Neural progenitor cell (in vitro differentiated cells): ENCODE results near the gene ZNF664. TPM values are rescaled to one million over a fixed set of nuclear protein-coding genes. Genes with fewer than 3 reads are reported as not detected.

Source experiments
- DNase-seq: peaks from one replicate; pipeline ENCODE4 v3.0.0-alpha.2; 2016; ENCODE audit warnings: low spot score
- H2AFZ ChIP-seq: fragments of 200-600 bp; sonication (generic); replicated peaks from 2 replicates; pipeline ENCODE4 v1.6.1; 2016; ENCODE audit warnings: antibody characterized with exemption
- H3F3A ChIP-seq: fragments of 200-600 bp; sonication (generic); 2 replicates; pipeline ENCODE4 v1.6.1; 2016; ENCODE audit warnings: antibody characterized with exemption, low read depth
- H3K27ac ChIP-seq: fragments of 200-600 bp; sonication (generic); 2 replicates; pipeline ENCODE4 v1.5.1; 2016; ENCODE audit warnings: mild to moderate bottlenecking
- H3K27me3 ChIP-seq: fragments of 200-600 bp; sonication (generic); 2 replicates; pipeline ENCODE4 v1.6.1; 2016; ENCODE audit warnings: mild to moderate bottlenecking, moderate library complexity
- H3K36me3 ChIP-seq: fragments of 200-600 bp; sonication (generic); 2 replicates; pipeline ENCODE4 v1.5.1; 2016
- H3K4me1 ChIP-seq: fragments of 200-600 bp; sonication (generic); 2 replicates; pipeline ENCODE4 v1.6.1; 2016; ENCODE audit warnings: mixed run types
- H3K4me2 ChIP-seq: fragments of 200-600 bp; sonication (generic); 2 replicates; pipeline ENCODE4 v1.6.1; 2016
- H3K4me3 ChIP-seq: fragments of 200-600 bp; sonication (generic); 2 replicates; pipeline ENCODE4 v1.5.1; 2016
- H3K79me2 ChIP-seq: fragments of 200-600 bp; sonication (generic); 2 replicates; pipeline ENCODE4 v1.6.1; 2016; ENCODE audit warnings: low read depth
- H3K9ac ChIP-seq: fragments of 200-600 bp; sonication (generic); 2 replicates; pipeline ENCODE4 v1.6.1; 2016
- H3K9me3 ChIP-seq: fragments of 200-600 bp; sonication (generic); 2 replicates; pipeline ENCODE4 v1.5.1; 2016; ENCODE audit warnings: low read depth
- H4K20me1 ChIP-seq: fragments of 200-600 bp; sonication (generic); 2 replicates; pipeline ENCODE4 v1.6.1; 2016; ENCODE audit warnings: low read depth
- H3K27ac Mint-ChIP-seq: 3 replicates; pipeline ENCODE4 v1.8.0; 2021; ENCODE audit warnings: mixed read lengths
- H3K27me3 Mint-ChIP-seq: 2 replicates; pipeline ENCODE4 v1.8.0; 2022; ENCODE audit warnings: low read depth, mild to moderate bottlenecking, inconsistent platforms, moderate library complexity, mixed read lengths; ENCODE audit not compliant: insufficient read depth
- H3K36me3 Mint-ChIP-seq: 3 replicates; pipeline ENCODE4 v1.8.0; 2021; ENCODE audit warnings: mixed read lengths
- H3K4me1 Mint-ChIP-seq: 3 replicates; pipeline ENCODE4 v1.8.0; 2021; ENCODE audit warnings: mixed read lengths
- H3K4me3 Mint-ChIP-seq: 3 replicates; pipeline ENCODE4 v1.8.0; 2021; ENCODE audit warnings: mild to moderate bottlenecking, moderate library complexity, mixed read lengths
- H3K9me3 Mint-ChIP-seq: 3 replicates; pipeline ENCODE4 v1.8.0; 2020; ENCODE audit warnings: mixed read lengths
- CTCF ChIP-seq: fragments of 200-600 bp; sonication (generic); IDR thresholded peaks from 2 replicates; pipeline ENCODE4 v1.5.1; 2017; ENCODE audit warnings: antibody characterized with exemption, mild to moderate bottlenecking
- EZH2 ChIP-seq: fragments of 200-600 bp; sonication (generic); IDR thresholded peaks from 2 replicates; pipeline ENCODE4 v1.6.1; 2017; ENCODE audit warnings: antibody characterized with exemption, mild to moderate bottlenecking, moderate library complexity
- EZH2phosphoT487 ChIP-seq: fragments of 200-600 bp; sonication (generic); IDR thresholded peaks from 2 replicates; pipeline ENCODE4 v1.6.1; 2017; ENCODE audit warnings: antibody characterized with exemption
- total RNA-seq: library from RNA; depleted of rRNA; stranded (reverse); fragments of >200 nt; gene quantifications from 2 replicates; pipeline ENCODE4 v1.2.3, GENCODE V29; 2015; ENCODE audit warnings: low replicate concordance

ZNF664 gene
- total RNA-seq, 1 donor from 2014 or later: 172 TPM

- peaks cover 9% of the 10 kb centered on the region for H3K9me3 Mint-ChIP-seq
- H3K9me3 ChIP-seq: no peaks in the 10 kb centered on the region
- no peak overlapping the region for H3K4me2 ChIP-seq
- no peak overlapping the region for H3K9ac ChIP-seq
- H4K20me1 ChIP-seq: no peaks in the 10 kb centered on the region
- H3K4me3 ChIP-seq: no peak overlapping the region
- H3K4me1 ChIP-seq: peaks cover 14% of the 10 kb centered on the region
- H3K27ac Mint-ChIP-seq: no peak overlapping the region
- no peak overlapping the region for H3K27ac ChIP-seq
- peak overlapping the region; percentile 17 for H3K4me3 Mint-ChIP-seq
- no peaks in the 10 kb centered on the region for H3K36me3 ChIP-seq
- no peaks in the 10 kb centered on the region for H3K27me3 ChIP-seq
- H2AFZ ChIP-seq: no peak overlapping the region
- no peak for TF ChIP-seq EZH2phosphoT487
- TF ChIP-seq CTCF: no peak
- TF ChIP-seq EZH2: no peak
- DNase-seq: no peak
- H3K27me3 Mint-ChIP-seq: peaks cover 11% of the 10 kb centered on the region
- peaks cover 2% of the 10 kb centered on the region for H3K36me3 Mint-ChIP-seq
- peaks cover 28% of the 10 kb centered on the region for H3F3A ChIP-seq
- H3K4me1 Mint-ChIP-seq: peaks cover 41% of the 10 kb centered on the region
- no peaks in the 10 kb centered on the region for H3K79me2 ChIP-seq
Measured at GRCh38 chr12:124037331-124037730, 64.3 kb downstream of the ZNF664 start.

GRCh38 chr12:124039276-124039675, 66.3 kb downstream of the ZNF664 start:
- H3F3A ChIP-seq: peaks cover 28% of the 10 kb centered on the region
- H3K4me2 ChIP-seq: no peak overlapping the region
- H3K27ac ChIP-seq: no peak overlapping the region
- no peaks in the 10 kb centered on the region for H3K36me3 ChIP-seq
- H3K4me3 ChIP-seq: no peak overlapping the region
- peaks cover 2% of the 10 kb centered on the region for H3K36me3 Mint-ChIP-seq
- no peak for TF ChIP-seq EZH2
- no peak for TF ChIP-seq EZH2phosphoT487
- no peak for TF ChIP-seq CTCF
- H3K27me3 Mint-ChIP-seq: peaks cover 13% of the 10 kb centered on the region
- no peak overlapping the region for H2AFZ ChIP-seq
- no peak for DNase-seq
- no peaks in the 10 kb centered on the region for H3K27me3 ChIP-seq
- peak overlapping the region; percentile 7 for H3K27ac Mint-ChIP-seq
- H3K79me2 ChIP-seq: no peaks in the 10 kb centered on the region
- H3K9me3 ChIP-seq: no peaks in the 10 kb centered on the region
- no peaks in the 10 kb centered on the region for H4K20me1 ChIP-seq
- no peak overlapping the region for H3K9ac ChIP-seq
- peaks cover 20% of the 10 kb centered on the region for H3K4me1 ChIP-seq
- no peak overlapping the region for H3K4me3 Mint-ChIP-seq
- H3K9me3 Mint-ChIP-seq: peaks cover 9% of the 10 kb centered on the region
- peaks cover 48% of the 10 kb centered on the region for H3K4me1 Mint-ChIP-seq

- peaks cover 9% of the 10 kb centered on the region for H3K9me3 Mint-ChIP-seq
- no peaks in the 10 kb centered on the region for H3K27me3 ChIP-seq
- no peak for DNase-seq
Measured at GRCh38 chr12:124040291-124040690, 67.3 kb downstream of the ZNF664 start.

More at GRCh38 chr12:124040291-124040690, 67.3 kb downstream of the ZNF664 start:
- Histone ChIP-seq H4K20me1 (no peaks in the 10 kb centered on the region), H3K27ac (no peak overlapping the region), H3K9ac (no peak overlapping the region), H3K4me3 (no peak overlapping the region), H3K4me2 (no peak overlapping the region), H3F3A (peaks cover 28% of the 10 kb centered on the region), H3K79me2 (no peaks in the 10 kb centered on the region), H3K36me3 (no peaks in the 10 kb centered on the region), H3K4me1 (peaks cover 29% of the 10 kb centered on the region), H3K9me3 (no peaks in the 10 kb centered on the region), H2AFZ (no peak overlapping the region)
- peaks cover 13% of the 10 kb centered on the region for H3K27me3 Mint-ChIP-seq
- H3K4me1 Mint-ChIP-seq: peaks cover 56% of the 10 kb centered on the region
- peaks cover 2% of the 10 kb centered on the region for H3K36me3 Mint-ChIP-seq
- H3K27ac Mint-ChIP-seq: no peak overlapping the region
- H3K4me3 Mint-ChIP-seq: no peak overlapping the region
- TF ChIP-seq EZH2: no peak
- TF ChIP-seq EZH2phosphoT487: no peak
- no peak for TF ChIP-seq CTCF
